ENCODE measurements around the gene ADSS1. TPM values are rescaled to one million over a fixed set of nuclear protein-coding genes. Genes with fewer than 3 reads are reported as not detected.

The ADSS1 gene
- total RNA-seq, 1 donor from 2014 or later = 2.8 TPM

GRCh38 chr14:104781271-104782077 is 57.4 kb downstream of the ADSS1 start:
- no peak for DNase-seq (ENCODE audit: low read depth, low spot score)

- no peak for DNase-seq (ENCODE audit: low read depth, low spot score)
Observed at GRCh38 chr14:104782086-104782807, 58.2 kb downstream of the ADSS1 start.

GRCh38 chr14:104782808-104783139 is 58.7 kb downstream of the ADSS1 start:
- DNase-seq (ENCODE audit: low read depth, low spot score) = no peak

GRCh38 chr14:104783484-104784217 is 59.6 kb downstream of the ADSS1 start:
- DNase-seq (ENCODE audit: low read depth, low spot score) = no peak

GRCh38 chr14:104784218-104784568 is 60.2 kb downstream of the ADSS1 start:
- no peak for DNase-seq (ENCODE audit: low read depth, low spot score)

- no peak for DNase-seq (ENCODE audit: low read depth, low spot score)
Observed at GRCh38 chr14:104784846-104785707, 61.0 kb downstream of the ADSS1 start.

GRCh38 chr14:104785708-104786080 is 61.7 kb downstream of the ADSS1 start:
- DNase-seq (ENCODE audit: low read depth, low spot score) = no peak

- no peak for DNase-seq (ENCODE audit: low read depth, low spot score)
Observed at GRCh38 chr14:104786091-104786586, 62.1 kb downstream of the ADSS1 start.

GRCh38 chr14:104786726-104787675 is 63.0 kb downstream of the ADSS1 start:
- no peak for DNase-seq (ENCODE audit: low read depth, low spot score)

- DNase-seq (ENCODE audit: low read depth, low spot score) = no peak
Observed at GRCh38 chr14:104787736-104788135, 63.7 kb downstream of the ADSS1 start.

- DNase-seq (ENCODE audit: low read depth, low spot score) = no peak
Observed at GRCh38 chr14:104788161-104788818, 64.3 kb downstream of the ADSS1 start.

- no peak for DNase-seq (ENCODE audit: low read depth, low spot score)
Observed at GRCh38 chr14:104788873-104789663, 65.0 kb downstream of the ADSS1 start.

GRCh38 chr14:104789752-104790743 is 66.0 kb downstream of the ADSS1 start:
- DNase-seq (ENCODE audit: low read depth, low spot score) = no peak

GRCh38 chr14:104791425-104791824 is 67.4 kb downstream of the ADSS1 start:
- DNase-seq (ENCODE audit: low read depth, low spot score) = no peak

- no peak for DNase-seq (ENCODE audit: low read depth, low spot score)
Observed at GRCh38 chr14:104792101-104792884, 68.3 kb downstream of the ADSS1 start.

GRCh38 chr14:104792945-104793702 is 69.1 kb downstream of the ADSS1 start:
- no peak for DNase-seq (ENCODE audit: low read depth, low spot score)

Measured in pulmonary artery endothelial cell (primary cell).